ENCODE measurements around the gene FAM234B.
"Not testable (repeated sequence)": the region's sequence is repeated elsewhere in the genome, so short reads cannot be mapped to it uniquely, and the experiment has no call there.

Gene FAM234B

GRCh38 chr12:13073173-13073572 is 29.0 kb downstream of the FAM234B start:
- no peak for TF ChIP-seq JUND (IDR thresholded peaks at IDR 0.05; ENCODE audit: low read depth)
- no peak for DNase-seq (ENCODE audit: low read depth in 1 of 2, low spot score in 1 of 2)
- in situ Hi-C loops (cut with HindIII; ENCODE audit: low pct_unique_long_range_greater_than_20kb, low sequenced_read_pairs), result no loop called here

GRCh38 chr12:13074396-13075117 is 30.4 kb downstream of the FAM234B start:
- DNase-seq (ENCODE audit: low read depth in 1 of 2, low spot score in 1 of 2), result no peak
- in situ Hi-C loops (cut with HindIII; ENCODE audit: low pct_unique_long_range_greater_than_20kb, low sequenced_read_pairs), result no loop called here
- TF ChIP-seq JUND (IDR thresholded peaks at IDR 0.05; ENCODE audit: low read depth), result no peak

GRCh38 chr12:13075118-13075480 is 30.9 kb downstream of the FAM234B start:
- no peak for DNase-seq (ENCODE audit: low read depth in 1 of 2, low spot score in 1 of 2)
- in situ Hi-C loops (cut with HindIII; ENCODE audit: low pct_unique_long_range_greater_than_20kb, low sequenced_read_pairs), result no loop called here
- TF ChIP-seq JUND (IDR thresholded peaks at IDR 0.05; ENCODE audit: low read depth), result no peak

GRCh38 chr12:13075786-13076570 is 31.8 kb downstream of the FAM234B start:
- TF ChIP-seq JUND (IDR thresholded peaks at IDR 0.05; ENCODE audit: low read depth), result no peak
- no peak for DNase-seq (ENCODE audit: low read depth in 1 of 2, low spot score in 1 of 2)
- in situ Hi-C loops (cut with HindIII; ENCODE audit: low pct_unique_long_range_greater_than_20kb, low sequenced_read_pairs), result no loop called here

GRCh38 chr12:13079440-13079906 is 35.3 kb downstream of the FAM234B start:
- in situ Hi-C loops (cut with HindIII; ENCODE audit: low pct_unique_long_range_greater_than_20kb, low sequenced_read_pairs), result no loop called here
- no peak for TF ChIP-seq JUND (IDR thresholded peaks at IDR 0.05; ENCODE audit: low read depth)
- DNase-seq (ENCODE audit: low read depth in 1 of 2, low spot score in 1 of 2), result peak in 1 of 2 experiments; percentile 59

GRCh38 chr12:13080266-13080665 is 36.1 kb downstream of the FAM234B start:
- TF ChIP-seq JUND (IDR thresholded peaks at IDR 0.05; ENCODE audit: low read depth), result no peak
- no peak for DNase-seq (ENCODE audit: low read depth in 1 of 2, low spot score in 1 of 2)
- in situ Hi-C loops (cut with HindIII; ENCODE audit: low pct_unique_long_range_greater_than_20kb, low sequenced_read_pairs), result no loop called here

- no peak for DNase-seq (ENCODE audit: low read depth in 1 of 2, low spot score in 1 of 2)
- in situ Hi-C loops (cut with HindIII; ENCODE audit: low pct_unique_long_range_greater_than_20kb, low sequenced_read_pairs), result no loop called here
- TF ChIP-seq JUND (IDR thresholded peaks at IDR 0.05; ENCODE audit: low read depth), result no peak
These were observed 38.7 kb downstream of the FAM234B start for GRCh38 chr12:13082861-13083260.

- DNase-seq (ENCODE audit: low read depth in 1 of 2, low spot score in 1 of 2), result not testable (repeated sequence)
These were observed 39.5 kb downstream of the FAM234B start for GRCh38 chr12:13083638-13084037.

GRCh38 chr12:13084898-13085640 is 40.9 kb downstream of the FAM234B start:
- no peak for DNase-seq (ENCODE audit: low read depth in 1 of 2, low spot score in 1 of 2)
- in situ Hi-C loops (cut with HindIII; ENCODE audit: low pct_unique_long_range_greater_than_20kb, low sequenced_read_pairs), result no loop called here
- TF ChIP-seq JUND (IDR thresholded peaks at IDR 0.05; ENCODE audit: low read depth), result no peak

More at GRCh38 chr12:13083638-13084037, 39.5 kb downstream of the FAM234B start:
- in situ Hi-C loops (cut with HindIII; ENCODE audit: low pct_unique_long_range_greater_than_20kb, low sequenced_read_pairs), result not testable (repeated sequence)

GRCh38 chr12:13085968-13086686 is 41.9 kb downstream of the FAM234B start:
- TF ChIP-seq JUND (IDR thresholded peaks at IDR 0.05; ENCODE audit: low read depth), result no peak
- DNase-seq (ENCODE audit: low read depth in 1 of 2, low spot score in 1 of 2), result no peak
- in situ Hi-C loops (cut with HindIII; ENCODE audit: low pct_unique_long_range_greater_than_20kb, low sequenced_read_pairs), result no loop called here

GRCh38 chr12:13087766-13088165 is 43.6 kb downstream of the FAM234B start:
- in situ Hi-C loops (cut with HindIII; ENCODE audit: low pct_unique_long_range_greater_than_20kb, low sequenced_read_pairs), result no loop called here
- TF ChIP-seq JUND (IDR thresholded peaks at IDR 0.05; ENCODE audit: low read depth), result no peak
- no peak for DNase-seq (ENCODE audit: low read depth in 1 of 2, low spot score in 1 of 2)

- DNase-seq (ENCODE audit: low read depth in 1 of 2, low spot score in 1 of 2), result no peak
- TF ChIP-seq JUND (IDR thresholded peaks at IDR 0.05; ENCODE audit: low read depth), result no peak
- in situ Hi-C loops (cut with HindIII; ENCODE audit: low pct_unique_long_range_greater_than_20kb, low sequenced_read_pairs), result no loop called here
These were observed 44.3 kb downstream of the FAM234B start for GRCh38 chr12:13088496-13088895.
